ENCODE results near the gene SSH2. TPM values are rescaled to one million over a fixed set of nuclear protein-coding genes. Genes with fewer than 3 reads are reported as not detected.
A peak's percentile ranks its signal among the peaks of the same experiment; 100 is the strongest.

The SSH2 gene
- total and polyA plus RNA-seq, 2 of the 13 experiments (the other 11 are each of a cell fraction or from before 2014, with no cell fraction given): 6.0 to 6.4 TPM

- TF ChIP-seq ZNF800 (CRISPR knock-in tag; IDR thresholded peaks at IDR 0.05): peak; percentile 78
- 0 out of 2 replicates have a peak, but pooled peaks have one; percentile 56 for TF ChIP-seq ZNF275 (CRISPR knock-in tag; IDR thresholded peaks at IDR 0.05; ENCODE audit: borderline replicate concordance)
- no peak for TF ChIP-seq TBL1XR1 (IDR thresholded peaks at IDR 0.05; ENCODE audit: borderline replicate concordance, low read length, partially characterized antibody)
- TF ChIP-seq DDIT3 (CRISPR knock-in tag; IDR thresholded peaks at IDR 0.05): no peak
- no peak for TF ChIP-seq ZHX2 (IDR thresholded peaks at IDR 0.05; ENCODE audit: low read depth)
- TF ChIP-seq ZHX2 (CRISPR knock-in tag; IDR thresholded peaks at IDR 0.05; ENCODE audit: borderline replicate concordance): no peak
- TF ChIP-seq ZNF563 (CRISPR knock-in tag; IDR thresholded peaks at IDR 0.05): peak; percentile 62; the same call in 1 of the 2 replicates
- no peak for TF ChIP-seq RELA (CRISPR knock-in tag; IDR thresholded peaks at IDR 0.05)
- no peak for TF ChIP-seq CBX5 (CRISPR knock-in tag; IDR thresholded peaks at IDR 0.05; ENCODE audit: borderline replicate concordance)
- TF ChIP-seq AGO2 (optimal IDR thresholded peaks at IDR 0.05; ENCODE audit: low read depth, low read length): peak; percentile 30
- TF ChIP-seq RBFOX2 (IDR thresholded peaks at IDR 0.05; ENCODE audit: low read depth, low read length): peak; percentile 47
- TF ChIP-seq ZNF878 (CRISPR knock-in tag; IDR thresholded peaks at IDR 0.05): no peak
- no peak for TF ChIP-seq PCBP1 (IDR thresholded peaks at IDR 0.05; ENCODE audit: borderline replicate concordance, low read depth, low read length)
- TF ChIP-seq DPF2 (CRISPR knock-in tag; IDR thresholded peaks at IDR 0.05; ENCODE audit: borderline replicate concordance, low read depth): no peak
- no peak for TF ChIP-seq ZBTB14 (CRISPR knock-in tag; IDR thresholded peaks at IDR 0.05)
- TF ChIP-seq SCMH1 (CRISPR knock-in tag; IDR thresholded peaks at IDR 0.05; ENCODE audit: borderline replicate concordance): no peak
- no peak for TF ChIP-seq TARDBP (CRISPR knock-in tag; IDR thresholded peaks at IDR 0.05)
- peak; percentile 12; the same call in 1 of the 2 replicates for TF ChIP-seq ZIK1 (CRISPR knock-in tag; IDR thresholded peaks at IDR 0.05; ENCODE audit: borderline replicate concordance, low read depth)
Observed at GRCh38 chr17:29615492-29616299, 314.3 kb downstream of the SSH2 start (continued).

Measured in HepG2 (cell line).